ENCODE measurements around the gene PRKG1.

PRKG1 gene

DNA sequence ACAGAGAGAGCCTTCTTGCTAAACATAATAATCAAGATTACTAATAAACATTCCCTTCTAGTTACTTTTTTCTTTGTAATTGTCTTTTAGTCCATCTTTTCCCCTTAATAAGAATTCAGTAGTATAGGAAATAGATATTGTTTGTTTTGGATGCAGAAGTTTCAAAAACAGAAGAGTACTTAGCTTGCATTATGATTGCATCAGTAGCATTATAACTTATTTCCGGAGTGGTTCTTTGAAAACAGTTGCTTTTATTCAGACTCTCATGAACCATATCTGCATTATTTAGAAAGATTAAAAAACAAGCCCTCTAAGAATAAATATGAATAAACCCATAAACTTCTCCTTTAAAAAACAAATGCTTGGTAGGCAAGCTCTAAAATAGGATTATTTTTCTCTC, 1205.8 kb downstream of the PRKG1 start:
- Histone ChIP-seq H3K4me2 (ENCODE audit: low read depth, low read length, poor library complexity, severe bottlenecking) (no peak overlapping the region), H3K4me1 (ENCODE audit: insufficient read depth, low read length, poor library complexity, severe bottlenecking) (no peaks in the 10 kb centered on the region), H3F3A (ENCODE audit: low read depth) (no peaks in the 10 kb centered on the region), H3K9me2 (replicated peaks; ENCODE audit: low read depth, low read length) (no peaks in the 10 kb centered on the region), H3K79me2 (ENCODE audit: insufficient read depth, low read length) (no peaks in the 10 kb centered on the region), H3K9ac (ENCODE audit: low read depth, low read length, poor library complexity, severe bottlenecking) (no peak overlapping the region), H4K20me1 (ENCODE audit: insufficient read depth, low read length, poor library complexity, severe bottlenecking) (no peaks in the 10 kb centered on the region), H3K9me3 (ENCODE audit: insufficient read depth, low read depth, low read length) (0 out of 2 replicates have a peak, but pooled peaks cover 3% of the 10 kb centered on the region), H3K27me3 (ENCODE audit: insufficient read depth, low read length, poor library complexity, severe bottlenecking) (no peaks in the 10 kb centered on the region), H2AFZ (ENCODE audit: low read length) (no peak overlapping the region), H3K4me3 (ENCODE audit: low read length, poor library complexity, severe bottlenecking) (no peak overlapping the region), H3K36me3 (ENCODE audit: insufficient read depth, low read length) (no peaks in the 10 kb centered on the region)
- no peak for TF ChIP-seq EZH2phosphoT487 (IDR thresholded peaks at IDR 0.05; ENCODE audit: borderline replicate concordance)
- TF ChIP-seq, protein P1, sequence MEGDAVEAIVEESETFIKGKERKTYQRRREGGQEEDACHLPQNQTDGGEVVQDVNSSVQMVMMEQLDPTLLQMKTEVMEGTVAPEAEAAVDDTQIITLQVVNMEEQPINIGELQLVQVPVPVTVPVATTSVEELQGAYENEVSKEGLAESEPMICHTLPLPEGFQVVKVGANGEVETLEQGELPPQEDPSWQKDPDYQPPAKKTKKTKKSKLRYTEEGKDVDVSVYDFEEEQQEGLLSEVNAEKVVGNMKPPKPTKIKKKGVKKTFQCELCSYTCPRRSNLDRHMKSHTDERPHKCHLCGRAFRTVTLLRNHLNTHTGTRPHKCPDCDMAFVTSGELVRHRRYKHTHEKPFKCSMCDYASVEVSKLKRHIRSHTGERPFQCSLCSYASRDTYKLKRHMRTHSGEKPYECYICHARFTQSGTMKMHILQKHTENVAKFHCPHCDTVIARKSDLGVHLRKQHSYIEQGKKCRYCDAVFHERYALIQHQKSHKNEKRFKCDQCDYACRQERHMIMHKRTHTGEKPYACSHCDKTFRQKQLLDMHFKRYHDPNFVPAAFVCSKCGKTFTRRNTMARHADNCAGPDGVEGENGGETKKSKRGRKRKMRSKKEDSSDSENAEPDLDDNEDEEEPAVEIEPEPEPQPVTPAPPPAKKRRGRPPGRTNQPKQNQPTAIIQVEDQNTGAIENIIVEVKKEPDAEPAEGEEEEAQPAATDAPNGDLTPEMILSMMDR (conservative IDR thresholded peaks at IDR 0.05; ENCODE audit: low read length) = no peak

DNA sequence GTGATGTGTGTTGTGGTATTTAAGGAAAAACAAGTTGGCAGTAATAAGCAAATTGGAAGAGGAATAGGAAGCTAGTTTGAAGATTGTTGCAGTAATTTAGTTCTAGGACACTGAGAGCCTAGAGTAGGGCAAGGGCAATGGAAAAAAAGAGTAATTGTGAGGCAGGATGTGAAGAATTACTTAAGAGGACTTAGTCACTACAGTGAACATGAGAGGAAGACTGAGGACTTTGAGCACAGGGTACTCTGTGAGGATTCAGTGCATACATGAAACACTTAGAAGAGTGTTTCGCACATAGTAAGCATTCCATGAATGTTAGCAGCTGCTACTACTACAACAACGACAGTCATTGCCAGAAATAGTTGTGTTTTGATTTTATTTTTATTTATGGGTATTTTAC, 1208.9 kb downstream of the PRKG1 start:
- Histone ChIP-seq H3K4me2 (ENCODE audit: low read depth, low read length, poor library complexity, severe bottlenecking) (no peak overlapping the region), H4K20me1 (ENCODE audit: insufficient read depth, low read length, poor library complexity, severe bottlenecking) (no peaks in the 10 kb centered on the region), H3K4me3 (ENCODE audit: low read length, poor library complexity, severe bottlenecking) (no peak overlapping the region), H3K9me3 (ENCODE audit: insufficient read depth, low read depth, low read length) (no peaks in the 10 kb centered on the region), H3K9ac (ENCODE audit: low read depth, low read length, poor library complexity, severe bottlenecking) (no peak overlapping the region), H3K4me1 (ENCODE audit: insufficient read depth, low read length, poor library complexity, severe bottlenecking) (no peaks in the 10 kb centered on the region), H3K9me2 (replicated peaks; ENCODE audit: low read depth, low read length) (no peaks in the 10 kb centered on the region), H3K36me3 (ENCODE audit: insufficient read depth, low read length) (no peaks in the 10 kb centered on the region), H3K27me3 (ENCODE audit: insufficient read depth, low read length, poor library complexity, severe bottlenecking) (no peaks in the 10 kb centered on the region), H3F3A (ENCODE audit: low read depth) (no peaks in the 10 kb centered on the region), H2AFZ (ENCODE audit: low read length) (no peak overlapping the region), H3K79me2 (ENCODE audit: insufficient read depth, low read length) (no peaks in the 10 kb centered on the region)
- TF ChIP-seq, protein P1 (conservative IDR thresholded peaks at IDR 0.05; ENCODE audit: low read length) = no peak
- no peak for TF ChIP-seq EZH2phosphoT487 (IDR thresholded peaks at IDR 0.05; ENCODE audit: borderline replicate concordance)

DNA sequence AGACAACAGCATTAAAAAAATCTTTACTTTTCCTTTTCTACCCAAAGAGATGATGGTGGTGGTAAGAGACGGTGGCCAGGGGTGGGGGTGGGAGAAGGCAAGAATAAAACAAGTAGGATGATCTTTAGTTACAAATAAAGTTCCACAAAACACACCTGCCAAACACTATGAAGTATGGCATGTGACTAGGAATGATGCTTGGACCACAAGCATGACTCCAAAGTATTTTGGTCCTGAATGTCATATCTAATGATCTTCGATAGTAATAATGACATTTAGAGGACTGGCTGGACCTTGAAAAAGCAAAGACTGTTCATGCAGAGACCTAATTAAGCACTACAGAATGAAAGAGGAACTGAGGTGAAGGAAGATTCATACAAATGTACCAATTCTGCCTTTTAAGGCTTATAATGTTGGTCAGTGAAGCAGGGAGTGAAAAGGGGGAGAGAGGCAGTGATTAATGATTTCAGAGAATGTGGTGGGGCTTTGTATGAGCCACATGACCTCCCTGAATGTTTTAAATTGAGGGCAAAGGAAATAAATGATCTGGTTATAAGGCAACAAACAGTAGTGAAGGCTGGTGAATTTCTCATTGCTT, 1210.2 kb downstream of the PRKG1 start:
- H3K4me1 ChIP-seq (ENCODE audit: insufficient read depth, low read length, poor library complexity, severe bottlenecking) = no peaks in the 10 kb centered on the region
- no peaks in the 10 kb centered on the region for H4K20me1 ChIP-seq (ENCODE audit: insufficient read depth, low read length, poor library complexity, severe bottlenecking)
- no peaks in the 10 kb centered on the region for H3K79me2 ChIP-seq (ENCODE audit: insufficient read depth, low read length)
- no peak for TF ChIP-seq EZH2phosphoT487 (IDR thresholded peaks at IDR 0.05; ENCODE audit: borderline replicate concordance)
- TF ChIP-seq, protein P1 (conservative IDR thresholded peaks at IDR 0.05; ENCODE audit: low read length) = no peak
- H3K9me3 ChIP-seq (ENCODE audit: insufficient read depth, low read depth, low read length) = no peaks in the 10 kb centered on the region
- H3K4me3 ChIP-seq (ENCODE audit: low read length, poor library complexity, severe bottlenecking) = no peak overlapping the region
- H3K27me3 ChIP-seq (ENCODE audit: insufficient read depth, low read length, poor library complexity, severe bottlenecking) = no peaks in the 10 kb centered on the region
- H3K4me2 ChIP-seq (ENCODE audit: low read depth, low read length, poor library complexity, severe bottlenecking) = no peak overlapping the region
- H3K9me2 ChIP-seq (replicated peaks; ENCODE audit: low read depth, low read length) = no peaks in the 10 kb centered on the region
- no peak overlapping the region for H3K9ac ChIP-seq (ENCODE audit: low read depth, low read length, poor library complexity, severe bottlenecking)
- no peaks in the 10 kb centered on the region for H3F3A ChIP-seq (ENCODE audit: low read depth)
- no peaks in the 10 kb centered on the region for H3K36me3 ChIP-seq (ENCODE audit: insufficient read depth, low read length)
- no peak overlapping the region for H2AFZ ChIP-seq (ENCODE audit: low read length)

Data from Loucy (cell line).